Sigmoid colon (tissue), 3 donors: ENCODE measurements around the gene CAT.

Experiments
- CTCF ChIP-seq, 4 experiments: fragments of 450-650 bp in 3 of 4; fragments of 200-600 bp in 1 of 4; IDR thresholded peaks; one replicate each; pipeline ENCODE4 v1.5.1; 2016 to 2019; ENCODE audit warnings: antibody characterized with exemption in 4 of 4, mild to moderate bottlenecking in 3 of 4, moderate library complexity in 2 of 4
- POLR2A ChIP-seq, 2 donors: fragments of 450-650 bp; IDR thresholded peaks; one replicate each; pipeline ENCODE4 v1.6.1; 2016; ENCODE audit warnings: antibody characterized with exemption in 2 of 2, mild to moderate bottlenecking in 2 of 2, moderate library complexity in 2 of 2

DNA sequence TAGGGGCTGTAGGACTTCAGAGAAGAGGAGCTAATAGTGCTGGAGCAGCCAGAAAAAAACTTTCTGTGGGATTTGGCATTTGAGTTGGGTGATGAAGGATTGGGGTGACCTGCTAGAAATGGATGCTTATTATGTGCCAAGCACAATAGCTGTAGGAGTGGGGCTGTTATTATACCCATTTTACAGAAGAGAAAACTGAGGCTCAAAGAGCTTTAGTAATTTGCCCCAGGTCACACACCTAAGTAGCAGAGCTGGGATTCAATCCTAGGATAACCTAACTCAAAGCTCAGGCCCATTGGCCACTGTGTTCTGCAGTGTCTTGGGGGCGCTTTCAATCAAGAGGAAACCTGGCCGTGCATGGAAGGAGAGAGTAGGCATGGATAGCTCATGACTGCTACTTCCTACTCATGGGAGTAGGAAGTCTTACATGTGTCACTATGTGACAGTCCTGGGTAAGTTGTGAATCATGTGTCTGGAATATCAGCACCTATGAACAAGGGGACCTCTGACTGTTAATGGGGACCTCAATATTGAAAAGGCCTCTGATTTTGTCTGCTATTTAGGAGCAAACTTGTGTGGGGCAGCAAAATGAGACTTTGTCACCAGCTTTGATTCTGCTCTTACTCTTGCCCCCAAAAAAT lies 81.0 kb downstream of the CAT start:
- TF ChIP-seq POLR2A (IDR thresholded peaks at IDR 0.05) = no peak
- no peak for TF ChIP-seq CTCF (IDR thresholded peaks at IDR 0.05)
